Memory B cell (primary cell): Measurements from ENCODE around the gene MRPS11.
"Not testable (repeated sequence)": the region's sequence is repeated elsewhere in the genome, so short reads cannot be mapped to it uniquely, and the experiment has no call there.

Source experiments
- ATAC-seq: fragments of 150-1000 bp; cut with Tn5 transposase; 2 replicates; pipeline ENCODE4 v1.10.0; 2021; ENCODE audit warnings: low read depth, mild to moderate bottlenecking, moderate library complexity
- DNase-seq, 2 donors: peaks; one replicate each; pipeline ENCODE4 v3.0.0; 2022; ENCODE audit warnings: low spot score in 2 of 2
- H3K27ac Mint-ChIP-seq: one replicate; pipeline ENCODE4 v1.8.0; 2022; ENCODE audit warnings: mild to moderate bottlenecking, moderate library complexity, mixed read lengths
- H3K27me3 Mint-ChIP-seq: one replicate; pipeline ENCODE4 v1.8.0; 2022; ENCODE audit warnings: mixed read lengths
- H3K36me3 Mint-ChIP-seq: one replicate; pipeline ENCODE4 v1.8.0; 2022; ENCODE audit warnings: mild to moderate bottlenecking, mixed read lengths
- H3K4me1 Mint-ChIP-seq: one replicate; pipeline ENCODE4 v1.8.0; 2022; ENCODE audit warnings: mixed read lengths
- H3K4me3 Mint-ChIP-seq: one replicate; pipeline ENCODE4 v1.8.0; 2022; ENCODE audit warnings: mild to moderate bottlenecking, moderate library complexity, mixed read lengths
- H3K9me3 Mint-ChIP-seq: one replicate; pipeline ENCODE4 v1.8.0; 2022; ENCODE audit warnings: mixed read lengths

Gene MRPS11

DNA sequence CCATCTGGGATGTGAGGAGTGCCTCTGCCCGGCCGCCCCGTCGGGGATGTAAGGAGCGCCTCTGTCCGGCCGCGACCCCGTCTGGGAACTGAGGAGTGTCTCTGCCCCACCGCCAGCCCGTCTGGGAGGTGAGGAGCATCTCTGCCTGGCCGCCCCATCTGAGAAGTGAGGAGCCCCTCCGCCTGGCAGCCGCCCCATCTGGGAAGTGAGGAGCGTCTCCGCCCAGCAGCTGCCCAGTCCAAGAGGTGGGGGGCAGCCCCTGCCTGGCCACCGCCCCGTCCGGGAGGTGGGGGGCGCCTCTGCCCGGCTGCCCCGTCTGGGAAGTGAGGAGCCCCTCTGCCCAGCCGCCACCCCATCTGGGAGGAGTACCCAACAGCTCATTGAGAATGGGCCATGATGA lies 56.6 kb downstream of the MRPS11 start:
- not testable (repeated sequence) for H3K27me3 Mint-ChIP-seq, ATAC-seq, H3K4me1 Mint-ChIP-seq

DNA sequence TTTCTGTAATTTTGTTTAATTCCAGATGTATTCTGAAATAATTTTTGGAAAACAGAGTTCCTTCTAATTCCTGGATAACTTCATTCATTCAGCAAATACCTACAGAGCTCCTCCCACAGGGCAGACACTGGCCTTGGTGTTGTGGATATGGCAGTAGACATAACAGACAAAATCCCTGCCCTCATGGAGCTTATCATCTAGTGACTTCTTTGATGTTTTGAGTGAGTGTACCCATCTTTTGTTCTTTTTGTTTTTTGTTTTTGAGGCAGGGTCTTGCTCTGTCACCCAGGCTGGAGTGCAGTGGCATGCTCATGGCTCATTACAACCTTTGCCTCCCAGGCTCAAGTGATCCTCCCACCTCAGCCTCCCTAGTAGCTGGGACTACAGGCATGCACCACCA lies 57.9 kb downstream of the MRPS11 start:
- ATAC-seq (no peak), DNase-seq (no peak)
- Mint-ChIP-seq H3K4me3 (no peak overlapping the region), H3K36me3 (peaks cover 40% of the 10 kb centered on the region), H3K27ac (no peak overlapping the region), H3K27me3 (no peaks in the 10 kb centered on the region), H3K9me3 (no peaks in the 10 kb centered on the region), H3K4me1 (no peaks in the 10 kb centered on the region)

More for the DNA sequence above, 56.6 kb downstream of the MRPS11 start:
- H3K9me3 Mint-ChIP-seq, H3K27ac Mint-ChIP-seq, H3K4me3 Mint-ChIP-seq, DNase-seq: not testable (repeated sequence)
- peaks cover 29% of the 10 kb centered on the region for H3K36me3 Mint-ChIP-seq

DNA sequence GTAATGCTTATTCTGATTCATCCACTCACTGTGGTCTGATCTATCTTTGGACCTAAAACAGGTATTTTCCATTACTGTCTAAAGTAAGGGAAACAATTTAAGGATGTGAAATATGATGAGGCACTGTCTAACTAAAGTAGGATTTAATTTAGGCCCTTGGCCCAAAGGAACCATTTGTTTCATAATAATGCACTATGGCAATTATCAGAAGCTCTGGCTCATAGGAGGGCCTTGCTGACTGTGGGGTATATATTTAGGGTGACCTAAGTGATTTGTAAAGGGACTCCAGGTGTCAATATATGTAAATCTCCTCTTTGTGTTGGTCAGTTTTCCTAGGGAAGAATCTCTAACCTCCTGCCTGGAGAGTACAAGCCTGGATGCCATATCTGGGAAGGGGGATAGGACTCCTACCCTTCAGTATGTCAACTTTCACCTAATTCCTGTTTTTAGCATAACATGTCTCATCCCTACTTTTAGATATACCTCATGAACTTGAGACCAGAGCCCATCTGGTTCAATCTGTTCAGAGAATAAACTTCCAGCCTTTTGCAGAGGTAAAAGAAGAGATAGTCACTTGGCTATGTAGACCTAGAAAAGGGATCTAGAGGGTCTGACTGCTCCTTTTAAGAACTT lies 58.9 kb downstream of the MRPS11 start:
- DNase-seq (no peak), ATAC-seq (no peak)
- Mint-ChIP-seq H3K4me1 (no peaks in the 10 kb centered on the region), H3K27ac (no peak overlapping the region), H3K36me3 (peaks cover 49% of the 10 kb centered on the region), H3K9me3 (no peaks in the 10 kb centered on the region), H3K27me3 (no peaks in the 10 kb centered on the region), H3K4me3 (no peak overlapping the region)

DNA sequence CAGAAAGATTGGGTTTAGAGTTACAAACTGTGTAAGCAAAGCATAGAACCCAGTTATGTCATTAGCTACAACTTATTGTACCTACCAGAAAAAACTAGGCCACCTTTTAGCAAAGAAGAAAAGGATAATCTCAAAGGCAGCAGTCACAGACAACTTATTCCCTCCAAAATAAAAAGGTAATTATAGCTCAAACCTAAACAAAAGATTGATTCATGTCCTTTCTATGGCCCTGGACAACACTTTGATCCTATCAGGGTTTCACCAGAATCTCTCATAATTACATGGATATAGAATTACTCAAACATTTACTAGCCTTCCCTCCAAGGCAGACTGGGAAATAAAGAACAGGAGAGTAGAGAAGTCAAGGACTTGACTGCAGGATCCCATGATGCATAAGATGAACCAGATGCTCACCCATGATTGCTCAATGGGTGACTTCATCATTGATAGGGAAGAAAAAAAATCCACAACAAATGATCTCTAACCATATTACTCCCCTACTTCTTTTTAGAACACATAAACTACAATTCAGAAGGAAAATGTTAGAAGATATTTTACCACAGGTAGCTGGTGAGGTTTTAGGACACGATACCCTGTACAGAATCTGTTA lies 61.6 kb downstream of the MRPS11 start:
- H3K36me3 Mint-ChIP-seq: peaks cover 52% of the 10 kb centered on the region
- no peaks in the 10 kb centered on the region for H3K4me1 Mint-ChIP-seq
- H3K9me3 Mint-ChIP-seq: no peaks in the 10 kb centered on the region
- ATAC-seq: no peak
- H3K27ac Mint-ChIP-seq: no peak overlapping the region
- no peak for DNase-seq
- H3K4me3 Mint-ChIP-seq: no peak overlapping the region
- no peaks in the 10 kb centered on the region for H3K27me3 Mint-ChIP-seq
